Measurements from ENCODE around the gene MAP2K5. TPM values are rescaled to one million over a fixed set of nuclear protein-coding genes. Genes with fewer than 3 reads are reported as not detected.

MAP2K5 gene
- total RNA-seq, 1 experiment from 2014 or later = 15.0 TPM

GRCh38 chr15:67809866-67810265 lies 267.4 kb downstream of the MAP2K5 start:
- WGBS (ENCODE audit: extremely low coverage, insufficient read length, low lambda C conversion rate) = no CpG with 5 or more reads among the region's 6 CpGs
- Mint-ChIP-seq H3K4me3 (no peak overlapping the region), H3K36me3 (ENCODE audit: insufficient read depth in 1 of 3, low read depth in 3 of 3) (no peaks in the 10 kb centered on the region), H3K27me3 (ENCODE audit: low read depth) (peaks cover 7% of the 10 kb centered on the region), H3K9me3 (no peaks in the 10 kb centered on the region), H3K4me1 (peaks cover 13 to 31% of the 10 kb centered on the region in 2 experiments; a peak in 3 of 4 replicates), H3K27ac (no peak overlapping the region)
- H3K27me3 ChIP-seq (ENCODE audit: insufficient read depth, low read length) = no peaks in the 10 kb centered on the region
- no peak overlapping the region for H3T11ph ChIP-seq (ENCODE audit: low read length)
- no peaks in the 10 kb centered on the region for H4K20me1 ChIP-seq (ENCODE audit: control insufficient read depth, insufficient read depth, insufficient read length)
- H3K14ac ChIP-seq (ENCODE audit: insufficient read depth, low read length) = no peak overlapping the region
- H3K9me3 ChIP-seq (ENCODE audit: control insufficient read depth, low read depth, low read length) = no peaks in the 10 kb centered on the region
- DNase-seq = peak; percentile 23
- no peak overlapping the region for H3K23ac ChIP-seq (ENCODE audit: insufficient read length, low read depth, low read length)
- H3K79me2 ChIP-seq (ENCODE audit: insufficient read depth, low read length) = no peaks in the 10 kb centered on the region
- H4K91ac ChIP-seq (ENCODE audit: insufficient read length, low read depth, low read length) = no peak overlapping the region
- no peak overlapping the region for H3K4me2 ChIP-seq (ENCODE audit: insufficient read depth, insufficient read length, low read length)
- H2BK15ac ChIP-seq (ENCODE audit: low read depth, low read length) = no peak overlapping the region
- no peaks in the 10 kb centered on the region; the same call in 1 of the 2 replicates for H3K4me1 ChIP-seq (ENCODE audit: insufficient read depth, low read length)
- H3K9ac ChIP-seq (ENCODE audit: extremely low read depth, insufficient read length, low read length) = no peak overlapping the region
- no peak overlapping the region for H3K18ac ChIP-seq (ENCODE audit: insufficient read length, low read depth, low read length)
- no peak overlapping the region for H3K56ac ChIP-seq (ENCODE audit: insufficient read length, low read depth, low read length)
- H3K23me2 ChIP-seq (ENCODE audit: insufficient read length, low read depth, low read length, poor library complexity, severe bottlenecking) = no peaks in the 10 kb centered on the region
- H2AFZ ChIP-seq (ENCODE audit: low read length) = no peak overlapping the region
- no peak overlapping the region for H2AK5ac ChIP-seq (ENCODE audit: insufficient read length, low read length)
- H3K27ac ChIP-seq (ENCODE audit: insufficient read length, low read depth, low read length) = no peak overlapping the region
- H4K8ac ChIP-seq (replicated peaks; ENCODE audit: insufficient read length, low read depth, low read length) = no peak overlapping the region
- no peak overlapping the region for H2BK5ac ChIP-seq (ENCODE audit: insufficient read length, low read length)
- H3K4ac ChIP-seq (ENCODE audit: low read depth, low read length) = no peak overlapping the region
- H3K79me1 ChIP-seq (ENCODE audit: insufficient read depth, low read depth, low read length, poor library complexity, severe bottlenecking) = no peaks in the 10 kb centered on the region
- TF ChIP-seq, protein P1, sequence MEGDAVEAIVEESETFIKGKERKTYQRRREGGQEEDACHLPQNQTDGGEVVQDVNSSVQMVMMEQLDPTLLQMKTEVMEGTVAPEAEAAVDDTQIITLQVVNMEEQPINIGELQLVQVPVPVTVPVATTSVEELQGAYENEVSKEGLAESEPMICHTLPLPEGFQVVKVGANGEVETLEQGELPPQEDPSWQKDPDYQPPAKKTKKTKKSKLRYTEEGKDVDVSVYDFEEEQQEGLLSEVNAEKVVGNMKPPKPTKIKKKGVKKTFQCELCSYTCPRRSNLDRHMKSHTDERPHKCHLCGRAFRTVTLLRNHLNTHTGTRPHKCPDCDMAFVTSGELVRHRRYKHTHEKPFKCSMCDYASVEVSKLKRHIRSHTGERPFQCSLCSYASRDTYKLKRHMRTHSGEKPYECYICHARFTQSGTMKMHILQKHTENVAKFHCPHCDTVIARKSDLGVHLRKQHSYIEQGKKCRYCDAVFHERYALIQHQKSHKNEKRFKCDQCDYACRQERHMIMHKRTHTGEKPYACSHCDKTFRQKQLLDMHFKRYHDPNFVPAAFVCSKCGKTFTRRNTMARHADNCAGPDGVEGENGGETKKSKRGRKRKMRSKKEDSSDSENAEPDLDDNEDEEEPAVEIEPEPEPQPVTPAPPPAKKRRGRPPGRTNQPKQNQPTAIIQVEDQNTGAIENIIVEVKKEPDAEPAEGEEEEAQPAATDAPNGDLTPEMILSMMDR (conservative IDR thresholded peaks at IDR 0.05) = no peak
- H2BK120ac ChIP-seq (ENCODE audit: low read depth, low read length, poor library complexity, severe bottlenecking) = no peak overlapping the region
- H2BK12ac ChIP-seq (ENCODE audit: insufficient read length, low read depth, low read length) = no peak overlapping the region
- no peak overlapping the region for H4K5ac ChIP-seq (ENCODE audit: insufficient read length, low read depth, low read length)
- no peak overlapping the region for H2BK20ac ChIP-seq (ENCODE audit: low read depth, low read length, poor library complexity, severe bottlenecking)
